ENCODE results near the gene STEAP2. TPM values are rescaled to one million over a fixed set of nuclear protein-coding genes. Genes with fewer than 3 reads are reported as not detected.

The STEAP2 gene
- total RNA-seq, 2 donors from 2014 or later, result 4.0 to 11.0 TPM

- no peaks in the 10 kb centered on the region for H3K9me3 ChIP-seq (ENCODE audit: control insufficient read depth, low read length)
- no peaks in the 10 kb centered on the region for H3K36me3 Mint-ChIP-seq (ENCODE audit: low read depth)
- H3K4me3 Mint-ChIP-seq, result no peak overlapping the region
- peaks cover 10% of the 10 kb centered on the region for H3K4me1 Mint-ChIP-seq
- DNase-seq, result no peak
- H3K27ac ChIP-seq (ENCODE audit: low read depth, low read length), result no peak overlapping the region
- no peak overlapping the region for H3K27ac Mint-ChIP-seq
- H3K9ac ChIP-seq (ENCODE audit: extremely low read depth, low read length, poor library complexity, severe bottlenecking), result no peak overlapping the region
- no peak for TF ChIP-seq CTCF (conservative IDR thresholded peaks at IDR 0.05)
- H3K4me1 ChIP-seq (ENCODE audit: control insufficient read depth, insufficient read depth, low read length), result no peaks in the 10 kb centered on the region
- H3K27me3 ChIP-seq (ENCODE audit: control insufficient read depth, insufficient read depth, low read length, poor library complexity, severe bottlenecking), result peaks cover 1% of the 10 kb centered on the region
- H3K9me3 Mint-ChIP-seq, result no peaks in the 10 kb centered on the region
- no peak overlapping the region for H3K4me3 ChIP-seq (ENCODE audit: low read length)
- H3K27me3 Mint-ChIP-seq (ENCODE audit: insufficient read depth), result peaks cover 4% of the 10 kb centered on the region
- H3K36me3 ChIP-seq (ENCODE audit: control insufficient read depth, insufficient read depth, low read length), result no peaks in the 10 kb centered on the region
- 87 to 97% methylated on average over 3 to 6 of the region's 6 CpGs for WGBS, 2 experiments (ENCODE audit: insufficient coverage in 1 of 2, insufficient read length in 1 of 2)
These were observed 4.6 kb downstream of the STEAP2 start for GRCh38 chr7:90216080-90216674.

GRCh38 chr7:90216771-90217170, 5.2 kb downstream of the STEAP2 start:
- peaks cover 9% of the 10 kb centered on the region for H3K4me1 Mint-ChIP-seq
- WGBS, 2 experiments (ENCODE audit: insufficient coverage in 1 of 2, insufficient read length in 1 of 2), result 83 to 87% methylated on average over 2 of the region's 2 CpGs
- no peaks in the 10 kb centered on the region for H3K9me3 ChIP-seq (ENCODE audit: control insufficient read depth, low read length)
- H3K27ac ChIP-seq (ENCODE audit: low read depth, low read length), result no peak overlapping the region
- no peaks in the 10 kb centered on the region for H3K27me3 ChIP-seq (ENCODE audit: control insufficient read depth, insufficient read depth, low read length, poor library complexity, severe bottlenecking)
- H3K27ac Mint-ChIP-seq, result no peak overlapping the region
- H3K36me3 Mint-ChIP-seq (ENCODE audit: low read depth), result no peaks in the 10 kb centered on the region
- no peak overlapping the region for H3K4me3 ChIP-seq (ENCODE audit: low read length)
- H3K27me3 Mint-ChIP-seq (ENCODE audit: insufficient read depth), result peaks cover 4% of the 10 kb centered on the region
- H3K36me3 ChIP-seq (ENCODE audit: control insufficient read depth, insufficient read depth, low read length), result no peaks in the 10 kb centered on the region
- no peaks in the 10 kb centered on the region for H3K4me1 ChIP-seq (ENCODE audit: control insufficient read depth, insufficient read depth, low read length)
- TF ChIP-seq CTCF (conservative IDR thresholded peaks at IDR 0.05), result no peak
- no peak overlapping the region for H3K4me3 Mint-ChIP-seq
- H3K9ac ChIP-seq (ENCODE audit: extremely low read depth, low read length, poor library complexity, severe bottlenecking), result no peak overlapping the region
- H3K9me3 Mint-ChIP-seq, result no peaks in the 10 kb centered on the region
- no peak for DNase-seq

GRCh38 chr7:90222390-90222789, 10.8 kb downstream of the STEAP2 start:
- H3K4me1 Mint-ChIP-seq, result peaks cover 12% of the 10 kb centered on the region
- TF ChIP-seq CTCF (conservative IDR thresholded peaks at IDR 0.05), result no peak
- no peaks in the 10 kb centered on the region for H3K9me3 Mint-ChIP-seq
- H3K27ac Mint-ChIP-seq, result no peak overlapping the region
- Histone ChIP-seq H3K4me3 (ENCODE audit: low read length) (no peak overlapping the region), H3K9ac (ENCODE audit: extremely low read depth, low read length, poor library complexity, severe bottlenecking) (no peak overlapping the region), H3K9me3 (ENCODE audit: control insufficient read depth, low read length) (no peaks in the 10 kb centered on the region), H3K36me3 (ENCODE audit: control insufficient read depth, insufficient read depth, low read length) (no peaks in the 10 kb centered on the region), H3K27me3 (ENCODE audit: control insufficient read depth, insufficient read depth, low read length, poor library complexity, severe bottlenecking) (no peaks in the 10 kb centered on the region), H3K4me1 (ENCODE audit: control insufficient read depth, insufficient read depth, low read length) (peaks cover 3% of the 10 kb centered on the region), H3K27ac (ENCODE audit: low read depth, low read length) (no peak overlapping the region)
- no peak overlapping the region for H3K4me3 Mint-ChIP-seq
- no peak for DNase-seq
- H3K36me3 Mint-ChIP-seq (ENCODE audit: low read depth), result no peaks in the 10 kb centered on the region
- H3K27me3 Mint-ChIP-seq (ENCODE audit: insufficient read depth), result no peaks in the 10 kb centered on the region
